ENCODE results near the gene PIGX. TPM values are rescaled to one million over a fixed set of nuclear protein-coding genes. Genes with fewer than 3 reads are reported as not detected.
"Not testable (repeated sequence)": the region's sequence is repeated elsewhere in the genome, so short reads cannot be mapped to it uniquely, and the experiment has no call there.

Gene PIGX
- total RNA-seq, 1 donor from 2014 or later: 17.1 TPM

GRCh38 chr3:196700801-196701200 is 11.4 kb upstream of the PIGX start:
- DNase-seq (ENCODE audit: low read depth, low spot score): no peak

GRCh38 chr3:196706327-196706726 is 5.8 kb upstream of the PIGX start:
- DNase-seq (ENCODE audit: low read depth, low spot score): no peak

GRCh38 chr3:196706731-196707130 is 5.4 kb upstream of the PIGX start:
- DNase-seq (ENCODE audit: low read depth, low spot score): no peak

- no peak for DNase-seq (ENCODE audit: low read depth, low spot score)
Measured at GRCh38 chr3:196707566-196707965, 4.6 kb upstream of the PIGX start.

- no peak for DNase-seq (ENCODE audit: low read depth, low spot score)
Measured at GRCh38 chr3:196708467-196708866, 3.7 kb upstream of the PIGX start.

GRCh38 chr3:196712514-196713413 is 587 bp downstream of the PIGX start:
- no peak for DNase-seq (ENCODE audit: low read depth, low spot score)

- not testable (repeated sequence) for DNase-seq (ENCODE audit: low read depth, low spot score)
Measured at GRCh38 chr3:196717162-196717561, 5.0 kb downstream of the PIGX start.

- DNase-seq (ENCODE audit: low read depth, low spot score): no peak
Measured at GRCh38 chr3:196721097-196721496, 8.9 kb downstream of the PIGX start.

GRCh38 chr3:196726788-196727675 is 14.9 kb downstream of the PIGX start:
- DNase-seq (ENCODE audit: low read depth, low spot score): no peak

- no peak for DNase-seq (ENCODE audit: low read depth, low spot score)
Measured at GRCh38 chr3:196735751-196736150, 23.6 kb downstream of the PIGX start.

- no peak for DNase-seq (ENCODE audit: low read depth, low spot score)
Measured at GRCh38 chr3:196736670-196737374, 24.6 kb downstream of the PIGX start.

- DNase-seq (ENCODE audit: low read depth, low spot score): no peak
Measured at GRCh38 chr3:196737655-196738054, 25.5 kb downstream of the PIGX start.

GRCh38 chr3:196739671-196740480 is 27.7 kb downstream of the PIGX start, which contains the start of gene PAK2:
TSS of gene PAK2 (plus strand) at chr3:196739857. CDS start at chr3:196782647, 42,790 bp downstream.
- DNase-seq (ENCODE audit: low read depth, low spot score): peak; percentile 48

- no peak for DNase-seq (ENCODE audit: low read depth, low spot score)
Measured at GRCh38 chr3:196740481-196741248, 28.5 kb downstream of the PIGX start.

- DNase-seq (ENCODE audit: low read depth, low spot score): no peak
Measured at GRCh38 chr3:196741249-196741889, 29.2 kb downstream of the PIGX start.

- DNase-seq (ENCODE audit: low read depth, low spot score): not testable (repeated sequence)
Measured at GRCh38 chr3:196743569-196743968, 31.4 kb downstream of the PIGX start.

GRCh38 chr3:196749125-196749524 is 36.9 kb downstream of the PIGX start:
- no peak for DNase-seq (ENCODE audit: low read depth, low spot score)

- DNase-seq (ENCODE audit: low read depth, low spot score): no peak
Measured at GRCh38 chr3:196753201-196753600, 41.0 kb downstream of the PIGX start.
